HS-27A (cell line): ENCODE data around the gene FUBP3.
"Not testable (repeated sequence)": the region's sequence is repeated elsewhere in the genome, so short reads cannot be mapped to it uniquely, and the experiment has no call there.

ENCODE experiments used
- DNase-seq: peaks from one replicate; pipeline ENCODE4 v3.0.0-alpha.2; 2012; ENCODE audit warnings: low read depth, missing footprints

Gene FUBP3

GRCh38 chr9:130556396-130557076 lies 22.8 kb upstream of the FUBP3 start:
- no peak for DNase-seq

- DNase-seq, result no peak
These were observed 22.3 kb upstream of the FUBP3 start for GRCh38 chr9:130557077-130557468.

DNA sequence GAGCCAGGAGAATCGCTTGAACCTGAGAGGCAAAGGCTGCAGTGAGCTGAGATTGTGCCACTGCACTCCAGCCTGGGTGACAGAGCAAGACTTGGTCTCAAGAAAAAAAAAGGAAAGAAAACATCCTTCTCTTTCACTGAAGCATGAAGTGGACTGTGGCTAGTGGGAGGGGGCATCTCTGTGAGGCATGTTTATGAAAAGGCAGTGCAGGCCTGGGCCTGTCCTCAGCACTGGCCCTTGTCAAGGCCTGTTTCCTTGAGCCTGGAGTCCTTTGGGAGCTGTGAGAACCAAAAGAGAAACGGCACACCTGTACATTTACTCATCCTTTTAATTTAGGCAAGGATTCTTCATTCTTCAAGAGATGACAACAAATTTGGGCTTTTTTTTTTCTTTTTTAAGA lies 18.3 kb upstream of the FUBP3 start:
- no peak for DNase-seq

- not testable (repeated sequence) for DNase-seq
These were observed 16.9 kb upstream of the FUBP3 start for GRCh38 chr9:130562525-130562924.

DNA sequence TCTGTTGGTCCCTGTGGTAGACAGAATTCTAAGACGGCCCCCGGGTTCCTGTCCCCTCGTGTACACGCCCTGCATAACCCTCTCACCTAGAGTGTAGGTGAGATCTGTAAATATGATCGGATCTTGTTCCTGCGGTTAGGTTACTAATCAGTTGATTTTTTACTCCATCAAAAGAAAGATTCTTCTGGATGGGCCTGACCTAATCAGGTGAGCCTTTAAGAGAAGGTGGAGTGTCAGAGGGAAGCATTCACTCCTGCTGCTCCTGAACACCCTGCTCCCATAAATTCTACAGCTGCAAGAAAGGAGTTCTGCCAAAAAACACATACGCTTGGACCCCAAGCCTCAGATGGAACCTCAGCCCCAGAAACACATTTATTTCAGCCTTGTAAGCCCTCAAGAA lies 15.6 kb upstream of the FUBP3 start:
- no peak for DNase-seq

- no peak for DNase-seq
These were observed 13.6 kb upstream of the FUBP3 start for GRCh38 chr9:130565792-130566191.

DNA sequence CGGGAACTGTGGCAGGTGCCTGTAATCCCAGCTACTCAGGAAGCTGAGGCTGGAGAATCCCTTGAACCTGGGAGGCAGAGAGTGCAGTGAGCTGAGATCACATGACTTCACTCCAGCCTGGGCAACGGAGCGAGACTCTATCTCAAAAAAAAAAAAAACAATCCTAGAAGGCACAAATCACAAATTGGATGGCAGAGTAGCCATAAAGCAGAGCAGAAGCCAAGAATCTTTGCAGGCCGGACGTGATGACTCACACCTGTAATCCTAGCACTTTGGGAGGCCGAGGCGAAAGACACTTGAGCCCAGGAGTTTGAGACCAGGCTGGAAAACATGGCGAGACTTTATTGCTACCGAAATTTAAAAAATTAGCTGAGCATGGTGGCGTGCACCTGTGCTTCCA lies 9.2 kb upstream of the FUBP3 start:
- DNase-seq, result peak; percentile 70

- DNase-seq, result no peak
These were observed 3.9 kb upstream of the FUBP3 start for GRCh38 chr9:130575514-130575913.

- DNase-seq, result no peak
These were observed 3.2 kb upstream of the FUBP3 start for GRCh38 chr9:130576176-130576575.

GRCh38 chr9:130579738-130580463 lies 524 bp downstream of the FUBP3 start:
- no peak for DNase-seq

DNA sequence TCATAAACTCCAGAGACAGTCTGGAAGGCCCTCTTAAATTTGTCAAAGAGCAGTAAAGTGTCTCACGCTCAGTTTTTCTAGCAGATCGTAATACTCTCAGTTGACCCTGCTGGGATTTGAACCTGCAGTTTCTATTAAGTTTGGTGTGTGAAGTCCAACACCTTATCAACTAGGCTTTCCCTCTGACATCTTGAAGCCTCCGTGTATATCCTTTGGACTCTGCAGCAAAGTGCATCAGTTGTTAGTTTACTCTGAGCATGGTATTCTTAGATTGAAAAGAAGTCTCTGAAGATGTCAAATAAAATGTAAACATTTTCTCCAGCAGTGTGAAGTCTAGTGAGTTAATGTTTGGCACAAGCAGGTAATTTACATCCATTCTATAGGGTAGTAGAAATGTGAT lies 2.4 kb downstream of the FUBP3 start:
- DNase-seq, result no peak

DNA sequence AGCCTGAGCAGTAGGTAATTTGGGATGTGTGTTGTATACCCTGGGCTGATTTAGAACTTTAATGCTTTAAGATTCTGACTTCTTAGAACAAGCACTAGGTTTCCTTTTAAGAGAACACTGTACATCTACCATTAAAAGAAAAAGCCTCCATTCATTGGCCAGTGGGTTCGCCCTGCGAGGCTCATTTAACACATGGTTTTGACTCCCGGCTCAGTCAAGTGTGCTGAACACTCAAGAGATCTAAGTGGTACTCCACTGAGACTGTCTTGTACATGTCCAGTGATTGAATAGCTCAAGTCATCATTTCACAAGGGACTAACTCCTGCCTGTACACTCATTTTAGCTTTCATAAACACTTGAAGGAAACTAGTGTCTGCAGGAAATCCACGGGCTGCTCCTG lies 3.9 kb downstream of the FUBP3 start:
- no peak for DNase-seq

DNA sequence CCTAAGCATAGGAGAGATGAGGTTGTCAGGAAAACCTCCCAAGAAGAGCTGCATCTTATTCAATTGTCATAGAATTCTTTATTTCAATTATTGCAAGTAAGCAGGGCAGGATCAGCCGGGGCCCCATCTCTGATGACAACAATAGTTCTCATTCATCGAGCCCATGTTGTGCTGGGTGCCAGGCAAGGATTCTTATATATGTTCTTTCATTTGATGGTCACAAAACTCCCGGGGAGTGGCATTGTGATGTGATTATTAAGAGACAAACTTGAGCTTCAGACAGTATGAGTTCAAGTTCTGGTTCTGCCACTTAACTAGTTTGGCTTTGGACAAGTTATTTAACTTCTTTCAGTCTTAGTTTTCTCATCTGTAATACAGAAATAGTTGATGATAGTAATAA lies 8.5 kb downstream of the FUBP3 start:
- DNase-seq, result no peak

DNA sequence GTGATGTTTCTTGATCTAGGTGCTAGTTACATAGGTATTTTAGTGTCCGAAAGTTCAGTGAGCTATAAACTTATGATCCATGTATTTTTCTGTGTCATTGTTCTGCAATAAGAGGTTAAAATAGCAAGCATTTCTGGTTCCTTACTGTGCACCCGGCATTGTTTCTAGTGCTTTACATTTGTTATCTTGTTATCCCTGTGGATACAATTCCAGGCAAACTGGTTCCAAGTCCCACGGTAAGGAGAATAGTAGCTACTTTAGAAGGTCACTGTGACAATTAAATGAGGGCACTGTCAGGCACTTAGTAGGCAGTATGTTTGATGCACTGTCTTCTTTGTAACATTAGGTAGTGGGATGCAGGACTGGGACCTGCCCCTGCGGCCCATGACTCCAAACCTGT lies 9.0 kb downstream of the FUBP3 start:
- no peak for DNase-seq

GRCh38 chr9:130589754-130590153 lies 10.4 kb downstream of the FUBP3 start:
- DNase-seq, result no peak

- no peak for DNase-seq
These were observed 10.9 kb downstream of the FUBP3 start for GRCh38 chr9:130590305-130590704.

GRCh38 chr9:130593020-130593419 lies 13.6 kb downstream of the FUBP3 start:
- no peak for DNase-seq

DNA sequence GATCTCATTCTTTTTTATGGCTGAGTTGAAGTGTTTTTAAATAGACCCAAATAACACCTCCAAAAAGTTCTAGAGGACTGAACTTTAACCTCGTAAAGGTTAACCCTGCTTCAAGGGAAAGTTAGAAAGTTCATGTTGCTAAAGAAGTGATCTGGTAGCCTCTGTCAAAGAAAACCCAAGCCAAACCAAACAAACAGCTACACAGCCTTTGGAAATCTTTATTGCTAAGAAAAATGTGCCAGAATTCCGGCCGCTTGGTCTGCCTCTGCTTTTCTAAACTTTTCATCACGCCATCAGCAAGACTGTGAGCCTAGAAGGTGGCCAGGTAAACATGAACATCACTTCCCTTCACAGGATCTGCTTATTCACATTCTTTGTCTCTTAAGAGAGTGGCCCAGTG lies 17.9 kb downstream of the FUBP3 start:
- no peak for DNase-seq

DNA sequence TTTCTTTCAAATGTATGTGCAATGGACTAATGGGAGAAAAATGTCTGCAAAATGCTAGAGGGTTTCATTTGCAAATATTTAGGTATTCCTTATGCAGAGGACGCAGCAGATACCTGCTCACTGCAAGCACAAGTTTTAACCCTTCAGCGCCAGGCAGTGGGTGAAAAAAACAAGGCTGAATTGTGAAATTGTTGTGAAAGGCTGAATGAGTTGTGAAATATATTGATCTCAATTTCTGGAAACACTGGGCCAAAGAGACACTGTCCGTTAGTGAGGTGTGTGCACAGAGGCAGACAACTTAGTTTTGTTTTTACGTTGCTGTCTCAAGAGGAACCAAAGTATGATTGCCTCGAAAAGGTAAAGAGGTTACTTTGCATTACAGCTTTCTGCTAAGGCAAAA lies 18.8 kb downstream of the FUBP3 start:
- DNase-seq, result no peak

DNA sequence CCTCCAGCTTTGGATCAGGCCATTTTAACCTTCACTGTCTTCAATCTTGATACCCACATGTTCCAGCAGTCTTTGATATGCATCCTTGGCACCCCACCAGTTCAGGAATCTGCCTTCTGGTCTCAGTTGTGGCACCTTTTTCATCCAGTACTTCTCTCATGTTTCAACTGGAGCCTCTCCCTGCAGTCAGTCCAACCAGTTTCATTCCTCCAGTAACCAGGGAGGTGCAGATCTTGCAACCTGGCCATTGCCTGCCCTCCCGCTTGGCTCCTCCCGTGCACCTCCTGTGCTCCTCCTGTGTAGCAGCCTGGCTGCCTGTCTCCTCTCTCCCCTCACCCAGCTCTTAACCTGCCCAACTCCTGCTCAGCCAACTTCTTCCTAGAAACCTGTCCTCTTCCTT lies 20.2 kb downstream of the FUBP3 start:
- no peak for DNase-seq

GRCh38 chr9:130601100-130601499 lies 21.7 kb downstream of the FUBP3 start:
- no peak for DNase-seq

DNA sequence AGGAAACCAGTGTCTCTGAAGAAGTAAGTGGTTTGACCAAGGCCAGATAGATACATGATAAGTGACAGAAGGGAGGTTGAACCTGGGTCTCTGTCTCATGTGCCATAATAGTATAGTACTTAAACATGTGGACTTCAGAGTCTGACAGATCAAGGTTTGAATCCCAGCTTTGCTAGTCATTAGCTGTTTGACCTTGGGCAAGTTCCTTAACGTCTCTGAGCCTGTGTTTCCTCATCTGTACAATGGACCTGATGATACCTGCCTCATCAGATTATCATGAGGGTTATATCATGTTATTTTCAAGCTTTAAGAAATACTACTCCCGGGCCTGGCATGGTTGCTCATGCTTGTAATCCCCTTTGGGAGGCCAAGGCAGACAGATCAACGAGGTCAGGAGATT lies 24.9 kb downstream of the FUBP3 start:
- no peak for DNase-seq

DNA sequence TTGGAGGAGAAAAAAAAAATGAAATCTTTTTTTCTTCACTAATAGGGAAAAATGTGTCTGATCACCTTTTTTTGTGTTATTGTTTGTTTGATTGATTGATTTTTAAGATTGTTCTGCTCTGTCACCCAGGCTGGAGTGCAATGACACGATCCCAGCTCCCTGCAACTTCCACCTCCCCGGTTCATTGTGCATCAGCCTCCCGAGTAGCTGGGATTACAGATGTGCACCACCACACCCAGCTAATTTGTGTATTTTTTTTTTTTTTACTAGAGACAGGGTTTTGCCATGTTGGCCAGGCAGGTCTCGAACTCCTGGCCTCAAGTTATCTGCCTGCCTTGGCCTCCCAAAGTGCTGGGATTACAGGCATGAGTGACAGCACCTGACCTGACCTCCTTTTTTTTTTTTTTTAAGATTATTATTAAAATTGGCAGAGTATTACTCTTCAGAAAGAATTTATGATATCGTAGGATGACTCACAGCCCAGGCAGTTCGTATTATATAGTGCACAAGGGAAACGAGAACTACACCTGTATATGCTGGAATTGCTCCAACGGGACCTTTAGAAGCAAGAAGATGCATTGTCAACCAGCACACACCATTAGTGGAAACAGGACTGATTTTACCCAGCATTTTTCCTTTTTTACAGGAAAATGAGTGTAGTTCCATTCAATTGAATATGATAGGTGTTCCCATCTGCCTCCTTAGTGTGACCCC lies 27.7 kb downstream of the FUBP3 start:
- DNase-seq, result no peak
